Spleen (tissue), 11 donors: Measurements from ENCODE around the gene IGSF6. TPM values are rescaled to one million over a fixed set of nuclear protein-coding genes. Genes with fewer than 3 reads are reported as not detected.
"Not testable (repeated sequence)": the region's sequence is repeated elsewhere in the genome, so short reads cannot be mapped to it uniquely, and the experiment has no call there.

Experiments used
- DNase-seq: peaks from one replicate; pipeline ENCODE4 v3.0.0-alpha.2; 2020
- H3K27ac ChIP-seq, 8 donors: fragments of 200-600 bp; sonication (generic) in 7 of 8; 1 replicate in 4 of 8; 2 replicates in 4 of 8; pipeline versions ENCODE4 v1.5.0 to v1.8.0; 2016 to 2021; ENCODE audit warnings: inconsistent platforms in 4 of 8, mild to moderate bottlenecking in 4 of 8, moderate library complexity in 1 of 8
- H3K27me3 ChIP-seq, 7 donors: fragments of 200-600 bp; sonication (generic) in 6 of 7; replicated peaks in 1 of 7; 1 replicate in 4 of 7; 2 replicates in 3 of 7; pipeline versions ENCODE4 v1.5.0 to v1.8.0; 2016 to 2021; ENCODE audit warnings: inconsistent platforms in 3 of 7, mild to moderate bottlenecking in 1 of 7
- H3K36me3 ChIP-seq, 6 donors: fragments of 200-600 bp; sonication (generic) in 5 of 6; 1 replicate in 4 of 6; 2 replicates in 2 of 6; pipeline versions ENCODE4 v1.5.0 to v1.8.0; 2016 to 2021; ENCODE audit warnings: inconsistent platforms in 2 of 6
- H3K4me1 ChIP-seq, 6 donors: fragments of 200-600 bp; sonication (generic) in 5 of 6; 1 replicate in 3 of 6; 2 replicates in 3 of 6; pipeline versions ENCODE4 v1.5.0 to v1.8.0; 2016 to 2021; ENCODE audit warnings: inconsistent platforms in 3 of 6
- H3K4me3 ChIP-seq, 8 donors: fragments of 200-600 bp; sonication (generic) in 7 of 8; 1 replicate in 4 of 8; 2 replicates in 4 of 8; pipeline versions ENCODE4 v1.5.0 to v1.8.0; 2016 to 2021; ENCODE audit warnings: inconsistent platforms in 4 of 8, mild to moderate bottlenecking in 4 of 8, moderate library complexity in 2 of 8
- H3K9me3 ChIP-seq, 8 donors: fragments of 200-600 bp; sonication (generic) in 7 of 8; 1 replicate in 4 of 8; 2 replicates in 4 of 8; pipeline versions ENCODE4 v1.5.0 to v1.8.0; 2016 to 2021; ENCODE audit warnings: inconsistent platforms in 4 of 8
- POLR2A ChIP-seq, 3 donors: fragments of 450-650 bp; IDR thresholded peaks; one replicate each; pipeline ENCODE4 v1.5.1; 2017; ENCODE audit warnings: antibody characterized with exemption in 3 of 3, mild to moderate bottlenecking in 1 of 3
- POLR2AphosphoS5 ChIP-seq, 3 donors: sonication (generic); formaldehyde crosslinking; IDR thresholded peaks; one replicate each; pipeline ENCODE4 v1.5.1; 2017; ENCODE audit warnings: antibody characterized with exemption in 3 of 3
- WGBS, 5 donors: extraction: QIAGEN DNeasy Blood & Tissue Kit in 3 of 5; methylation state at CpG; one replicate each; pipeline versions ENCODE4 v1.1.5 to v1.1.7; 2013 to 2018; 5-methylcytosine and 5-hydroxymethylcytosine counted together
- intact Hi-C: fragments of 100-400 bp; cut with DNase I; formaldehyde crosslinking; loops from one replicate; pipeline ENCODE4 v1.15.0; 2023; ENCODE audit warnings: low total_unique reads
- polyA plus RNA-seq, 3 donors: library from polyadenylated mRNA; stranded (reverse); fragments of 200-250 nt; gene quantifications; one replicate each; pipeline ENCODE4 v1.2.1, GENCODE V29; 2013
- total RNA-seq, 7 donors: library from RNA; depleted of rRNA in 3 of 7; stranded (reverse); fragments of >200 nt in 3 of 7; fragmentation: NEBNext Ultra II Directional in 4 of 7; extraction: Animal tissue kit (Norgen Biotek cat#: 25700) in 4 of 7; gene quantifications; one replicate each; pipeline versions ENCODE4 v1.1.0 to v1.2.1, GENCODE V29; 2016 to 2021
- TF ChIP-seq, protein P1 (sequence below), 11 experiments: fragments of 200-600 bp in 7 of 11; fragments of 450-650 bp in 4 of 11; sonication (generic) in 4 of 11; IDR thresholded peaks in 8 of 11; conservative IDR thresholded peaks in 3 of 11; 1 replicate in 7 of 11; 2 replicates in 4 of 11; pipeline versions ENCODE4 v1.4.0 to v1.8.0; 2016 to 2021; ENCODE audit warnings: antibody characterized with exemption in 11 of 11, inconsistent platforms in 4 of 11, mild to moderate bottlenecking in 1 of 11
- donor health status: healthy with polysubstance abuse.
- donor health status: DM: no; HTN: no; CAD: no; lungs with moderate emphysema.
- donor health status: DM: no; HTN: no; CAD: no.
- donor health status: Bipolar disorder and iron deficiency.
- donor health status: healthy.
- donor health status: DM: no; HTN: no; CAD: no.
- donor health status: DM: yes; HTN: yes; CAD: no.

Gene IGSF6
- total and polyA plus RNA-seq, 10 donors, result 15.5 to 134 (median 60.7) TPM

DNA sequence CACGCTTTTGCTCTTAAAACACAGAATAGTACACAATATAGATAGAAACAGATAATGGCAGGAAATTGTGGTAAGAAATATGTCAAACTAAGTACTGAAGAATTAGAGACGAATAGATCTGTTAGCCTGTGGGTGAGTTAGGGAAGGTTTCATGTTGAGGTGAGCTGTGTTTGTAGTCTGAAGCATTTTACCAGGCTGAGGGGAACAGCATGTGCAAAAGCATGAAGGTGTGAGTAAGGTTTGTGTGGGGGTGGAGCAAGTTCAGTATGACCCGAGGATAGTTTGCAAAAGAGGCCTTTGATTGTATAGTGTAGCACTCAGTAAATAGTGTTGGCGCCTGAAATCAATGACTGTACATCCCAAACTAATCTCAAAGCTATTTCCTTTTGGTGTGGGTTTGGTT, 13.8 kb downstream of the IGSF6 start:
- intact Hi-C loops, result no loop called here
- no peak for DNase-seq
- Histone ChIP-seq H3K27ac (peak overlapping the region in 5 of 8 donors; percentile 36 to 73 (median 64)), H3K36me3 (peaks cover 0 to 89% (median 8%) of the 10 kb centered on the region in 6 donors), H3K9me3 (no peaks in the 10 kb centered on the region), H3K27me3 (no peaks in the 10 kb centered on the region), H3K4me3 (no peak overlapping the region), H3K4me1 (peaks cover 8 to 67% (median 38%) of the 10 kb centered on the region in 6 donors)
- TF ChIP-seq POLR2A (IDR thresholded peaks at IDR 0.05) (no peak), POLR2AphosphoS5 (IDR thresholded peaks at IDR 0.05) (peak in 1 of 3 donors; percentile 30)
- TF ChIP-seq, protein P1, sequence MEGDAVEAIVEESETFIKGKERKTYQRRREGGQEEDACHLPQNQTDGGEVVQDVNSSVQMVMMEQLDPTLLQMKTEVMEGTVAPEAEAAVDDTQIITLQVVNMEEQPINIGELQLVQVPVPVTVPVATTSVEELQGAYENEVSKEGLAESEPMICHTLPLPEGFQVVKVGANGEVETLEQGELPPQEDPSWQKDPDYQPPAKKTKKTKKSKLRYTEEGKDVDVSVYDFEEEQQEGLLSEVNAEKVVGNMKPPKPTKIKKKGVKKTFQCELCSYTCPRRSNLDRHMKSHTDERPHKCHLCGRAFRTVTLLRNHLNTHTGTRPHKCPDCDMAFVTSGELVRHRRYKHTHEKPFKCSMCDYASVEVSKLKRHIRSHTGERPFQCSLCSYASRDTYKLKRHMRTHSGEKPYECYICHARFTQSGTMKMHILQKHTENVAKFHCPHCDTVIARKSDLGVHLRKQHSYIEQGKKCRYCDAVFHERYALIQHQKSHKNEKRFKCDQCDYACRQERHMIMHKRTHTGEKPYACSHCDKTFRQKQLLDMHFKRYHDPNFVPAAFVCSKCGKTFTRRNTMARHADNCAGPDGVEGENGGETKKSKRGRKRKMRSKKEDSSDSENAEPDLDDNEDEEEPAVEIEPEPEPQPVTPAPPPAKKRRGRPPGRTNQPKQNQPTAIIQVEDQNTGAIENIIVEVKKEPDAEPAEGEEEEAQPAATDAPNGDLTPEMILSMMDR (IDR thresholded peaks at IDR 0.05 in 8 of 11, conservative IDR thresholded peaks at IDR 0.05 in 3 of 11), result no peak
- 52 to 58% (median 54%) methylated on average over 4 of the region's 4 CpGs for WGBS, 5 donors

DNA sequence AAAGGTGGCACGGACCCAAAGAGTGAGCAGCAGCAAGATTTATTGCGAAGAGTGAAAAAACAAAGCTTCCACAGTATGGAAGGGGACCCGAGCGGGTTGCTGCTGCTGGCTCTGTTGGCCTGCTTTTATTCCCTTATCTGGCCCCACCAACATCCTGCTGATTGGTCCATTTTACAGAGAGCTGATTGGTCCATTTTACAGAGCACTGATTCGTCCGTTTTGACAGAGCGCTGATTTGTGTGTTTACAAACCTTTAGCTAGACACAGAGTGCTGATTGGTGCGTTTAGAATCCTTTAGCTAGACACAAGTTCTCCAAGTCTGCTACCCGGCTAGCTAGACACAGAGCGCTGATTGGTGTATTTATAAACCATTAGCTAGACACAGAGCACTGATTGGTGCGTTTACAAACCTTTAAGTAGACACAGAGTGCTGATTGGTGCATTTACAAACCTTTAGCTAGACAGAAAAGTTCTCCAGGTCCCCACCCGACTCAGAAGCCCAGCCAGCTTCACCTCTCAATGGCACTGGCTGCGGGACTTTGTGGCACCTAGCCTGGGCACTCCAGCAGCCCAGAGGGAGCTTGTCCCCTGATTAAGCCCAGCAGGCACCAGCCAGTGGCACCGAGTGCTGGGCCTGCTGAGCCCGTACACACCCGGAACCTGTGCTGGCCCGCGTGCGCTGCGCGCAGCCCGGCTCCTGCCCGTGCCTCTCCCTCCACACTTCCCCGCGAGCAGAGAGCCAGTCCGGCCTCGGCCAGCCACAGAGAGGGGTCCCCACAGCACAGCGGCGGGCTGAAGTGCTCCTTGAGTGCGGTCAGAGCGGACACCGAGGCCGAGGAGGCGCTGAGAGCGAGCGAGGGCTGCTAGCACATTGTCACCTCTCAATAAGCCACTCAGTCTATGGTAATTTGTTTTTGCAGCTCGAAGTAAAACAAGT, 15.1 kb downstream of the IGSF6 start:
- Histone ChIP-seq H3K4me3 (no peak overlapping the region), H3K27me3 (no peaks in the 10 kb centered on the region), H3K36me3 (peaks cover 0 to 89% (median 8%) of the 10 kb centered on the region in 6 donors), H3K9me3 (no peaks in the 10 kb centered on the region), H3K27ac (peak overlapping the region in 3 of 8 donors; percentile 64 to 73 (median 69)), H3K4me1 (peaks cover 8 to 57% (median 31%) of the 10 kb centered on the region in 6 donors)
- DNase-seq, result no peak
- intact Hi-C loops, result no loop called here
- peak in 1 of 3 donors; percentile 70 for TF ChIP-seq POLR2AphosphoS5 (IDR thresholded peaks at IDR 0.05)
- TF ChIP-seq, protein P1 (IDR thresholded peaks at IDR 0.05 in 8 of 11, conservative IDR thresholded peaks at IDR 0.05 in 3 of 11), result no peak
- WGBS, 5 donors, result 92 to 97% (median 94%) methylated on average over 17 to 37 of the region's 37 CpGs

DNA sequence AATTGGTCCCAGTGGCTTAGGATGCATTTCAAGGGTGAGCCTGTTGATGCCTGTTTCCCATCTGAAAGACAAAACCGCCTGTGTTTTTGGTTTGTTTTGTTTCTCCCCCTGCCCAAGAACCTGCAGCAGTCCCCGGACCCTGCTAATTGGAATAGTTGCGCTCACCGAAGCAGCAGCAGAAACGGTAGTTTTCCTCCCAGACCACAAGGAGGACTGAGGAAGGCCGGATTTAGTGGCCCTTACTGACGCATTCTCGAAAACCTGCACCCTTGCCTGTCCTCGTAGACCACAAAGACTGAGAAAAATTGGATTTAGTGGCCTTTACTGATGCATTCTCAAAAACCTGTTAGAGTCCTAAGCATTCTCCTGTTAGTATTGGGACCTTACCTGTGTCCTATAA, 16.7 kb downstream of the IGSF6 start:
- intact Hi-C loops, H3K27ac ChIP-seq: not testable (repeated sequence)

DNA sequence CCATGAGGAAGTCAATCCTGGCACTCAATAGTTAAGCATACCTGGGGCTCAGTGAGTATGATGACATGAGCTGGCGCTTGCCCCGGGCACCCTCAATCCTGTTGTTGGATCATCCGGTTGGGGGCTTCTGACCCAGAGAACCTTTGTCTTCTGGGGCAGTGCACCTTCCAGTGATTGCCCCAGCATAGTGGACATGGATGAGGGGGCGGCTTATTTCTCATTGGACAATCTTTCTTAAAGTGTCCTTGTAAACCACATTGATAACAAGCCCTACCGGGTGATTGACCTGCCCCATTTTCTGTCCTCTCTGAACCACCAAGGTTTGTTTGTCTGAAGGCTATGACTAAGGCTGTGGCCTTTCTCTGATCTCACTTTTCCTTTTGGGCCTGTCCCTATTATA, 18.2 kb downstream of the IGSF6 start:
- peaks cover 0 to 4% (median 0%) of the 10 kb centered on the region in 8 donors for H3K9me3 ChIP-seq
- H3K36me3 ChIP-seq, result peaks cover 0 to 89% (median 19%) of the 10 kb centered on the region in 6 donors
- H3K27me3 ChIP-seq, result no peaks in the 10 kb centered on the region
- intact Hi-C loops, result no loop called here
- DNase-seq, result no peak
- TF ChIP-seq POLR2A (IDR thresholded peaks at IDR 0.05) (no peak), POLR2AphosphoS5 (IDR thresholded peaks at IDR 0.05) (no peak)
- TF ChIP-seq, protein P1 (IDR thresholded peaks at IDR 0.05 in 8 of 11, conservative IDR thresholded peaks at IDR 0.05 in 3 of 11), result no peak
- H3K4me1 ChIP-seq, result peaks cover 0 to 51% (median 19%) of the 10 kb centered on the region in 6 donors
- H3K27ac ChIP-seq, result no peak overlapping the region
- no peak overlapping the region for H3K4me3 ChIP-seq
- WGBS, 5 donors, result 88 to 94% (median 90%) methylated on average over 5 of the region's 5 CpGs

More for the DNA sequence above, 16.7 kb downstream of the IGSF6 start:
- DNase-seq, H3K4me3 ChIP-seq, H3K9me3 ChIP-seq, H3K27me3 ChIP-seq: not testable (repeated sequence)
- Histone ChIP-seq H3K36me3 (peaks cover 0 to 89% (median 8%) of the 10 kb centered on the region in 6 donors), H3K4me1 (peaks cover 4 to 57% (median 29%) of the 10 kb centered on the region in 6 donors)
- 93 to 97% (median 96%) methylated on average over 9 of the region's 9 CpGs for WGBS, 5 donors

GRCh38 chr16:21631951-21632575, 20.3 kb downstream of the IGSF6 start:
- DNase-seq, intact Hi-C loops, H3K4me3 ChIP-seq, H3K9me3 ChIP-seq, H3K27me3 ChIP-seq: not testable (repeated sequence)
- 72 to 90% (median 81%) methylated on average over 5 of the region's 5 CpGs for WGBS, 5 donors
- H3K4me1 ChIP-seq, result peaks cover 0 to 46% (median 9%) of the 10 kb centered on the region in 6 donors
- H3K27ac ChIP-seq, result peak overlapping the region in 1 of 8 donors; percentile 31
- peaks cover 0 to 96% (median 23%) of the 10 kb centered on the region in 6 donors for H3K36me3 ChIP-seq

DNA sequence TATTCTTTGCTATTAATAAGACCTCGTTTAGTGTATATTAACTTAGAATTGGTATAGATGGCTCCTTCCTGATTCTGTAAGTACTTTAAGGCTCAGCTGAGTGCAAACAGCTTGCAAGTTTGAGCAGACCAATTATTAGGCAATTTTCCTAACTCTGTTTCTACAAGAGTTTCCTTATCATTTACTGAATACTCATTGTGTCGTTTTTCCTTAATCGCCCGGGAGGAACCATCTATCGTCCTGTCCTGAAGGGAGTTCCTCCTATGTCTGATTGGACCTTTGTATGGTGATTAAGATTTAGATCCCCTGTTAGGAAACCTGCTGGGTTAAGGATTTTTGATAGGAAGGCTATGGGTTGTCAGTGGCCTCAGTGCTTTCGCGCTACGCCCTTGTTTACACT, 21.0 kb downstream of the IGSF6 start:
- Histone ChIP-seq H3K36me3 (peaks cover 0 to 96% (median 23%) of the 10 kb centered on the region in 6 donors), H3K4me1 (peaks cover 0 to 51% (median 16%) of the 10 kb centered on the region in 6 donors), H3K27ac (peak overlapping the region in 2 of 8 donors; percentile 30 to 31)
- intact Hi-C loops, H3K4me3 ChIP-seq, H3K27me3 ChIP-seq, H3K9me3 ChIP-seq, DNase-seq: not testable (repeated sequence)
- 65 to 90% (median 79%) methylated on average over 8 of the region's 8 CpGs for WGBS, 5 donors

- 69 to 97% (median 85%) methylated on average over 6 of the region's 6 CpGs for WGBS, 5 donors
- H3K4me3 ChIP-seq, intact Hi-C loops, H3K9me3 ChIP-seq, DNase-seq, H3K27me3 ChIP-seq: not testable (repeated sequence)
- H3K27ac ChIP-seq, result peak overlapping the region in 2 of 8 donors; percentile 30 to 45
- peaks cover 0 to 97% (median 23%) of the 10 kb centered on the region in 6 donors for H3K36me3 ChIP-seq
- peaks cover 0 to 56% (median 21%) of the 10 kb centered on the region in 6 donors for H3K4me1 ChIP-seq
Measured at GRCh38 chr16:21630866-21631265, 21.5 kb downstream of the IGSF6 start.
